ENCODE measurements around the gene LMCD1.

LMCD1 gene

GRCh38 chr3:8509961-8510360, 8.3 kb downstream of the LMCD1 start:
- no peak for DNase-seq

DNA sequence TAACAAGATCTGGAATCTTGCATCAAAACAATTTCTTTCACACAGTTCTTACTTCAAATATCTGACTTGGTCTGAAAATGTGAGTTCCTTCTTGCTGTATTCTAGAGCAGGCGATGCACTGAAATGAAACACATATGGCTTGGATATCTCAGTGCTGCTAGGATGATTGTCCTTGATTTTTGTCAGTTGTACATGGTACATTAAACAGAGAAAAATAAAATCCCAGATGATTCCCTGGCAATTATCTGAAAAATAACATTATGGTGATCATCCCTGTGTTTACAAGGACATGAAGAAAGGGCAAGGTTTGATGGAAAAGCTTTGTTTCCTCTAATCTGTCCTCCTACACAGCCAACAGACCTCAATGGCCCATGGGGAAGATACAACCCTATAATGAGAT, 10.6 kb downstream of the LMCD1 start:
- DNase-seq = no peak

DNA sequence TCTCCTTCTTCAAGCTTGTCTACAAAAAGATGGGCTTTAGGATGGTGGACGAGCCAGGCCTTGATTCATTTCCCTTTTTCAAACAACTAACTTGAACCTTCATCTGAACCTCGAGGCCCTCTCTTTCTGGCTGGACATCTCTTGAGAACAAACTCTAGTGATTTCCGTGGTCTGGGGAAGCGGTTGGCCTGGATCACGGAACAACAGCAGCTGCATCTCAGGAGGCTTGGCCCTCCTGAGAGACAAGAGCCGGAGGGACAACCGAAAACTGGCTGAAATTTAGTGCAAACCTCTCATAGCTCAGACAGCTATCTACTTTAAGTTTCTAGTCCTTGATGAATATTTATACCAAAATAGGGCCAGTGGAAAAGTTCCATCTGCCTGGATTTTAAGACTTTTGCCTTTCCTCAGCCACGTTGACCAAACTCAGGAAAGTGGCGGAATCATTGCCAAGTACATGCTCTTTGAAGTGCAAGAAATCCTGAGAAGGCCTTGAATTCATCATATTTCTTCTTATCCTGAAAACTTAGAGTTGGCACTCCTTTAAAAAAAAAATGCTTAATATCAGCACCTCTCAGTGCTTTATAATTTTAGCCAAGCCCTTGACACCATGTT, 14.5 kb downstream of the LMCD1 start:
- no peak for DNase-seq

GRCh38 chr3:8516783-8517182, 15.2 kb downstream of the LMCD1 start:
- no peak for DNase-seq

- no peak for DNase-seq
Observed at GRCh38 chr3:8517487-8517886, 15.9 kb downstream of the LMCD1 start.

DNA sequence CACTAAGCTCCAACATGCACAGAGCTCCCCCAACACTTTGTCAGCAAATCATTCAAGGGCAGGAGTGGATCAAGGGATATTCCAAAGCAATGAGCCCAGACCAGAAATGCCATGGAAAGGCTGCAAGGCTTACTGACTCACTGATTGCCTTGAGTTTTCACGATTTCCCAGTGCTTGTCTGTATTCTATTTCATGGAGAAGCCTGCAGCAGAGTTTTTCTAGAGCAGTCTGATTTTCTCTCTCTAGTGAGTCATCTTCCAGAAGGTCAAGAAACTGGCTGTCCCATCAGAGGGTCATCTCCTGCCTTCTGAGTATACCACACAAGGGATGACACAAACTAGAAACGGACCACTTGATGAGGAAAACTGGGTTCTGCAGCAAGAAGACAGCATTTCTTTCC, 16.5 kb downstream of the LMCD1 start:
- DNase-seq = no peak

DNA sequence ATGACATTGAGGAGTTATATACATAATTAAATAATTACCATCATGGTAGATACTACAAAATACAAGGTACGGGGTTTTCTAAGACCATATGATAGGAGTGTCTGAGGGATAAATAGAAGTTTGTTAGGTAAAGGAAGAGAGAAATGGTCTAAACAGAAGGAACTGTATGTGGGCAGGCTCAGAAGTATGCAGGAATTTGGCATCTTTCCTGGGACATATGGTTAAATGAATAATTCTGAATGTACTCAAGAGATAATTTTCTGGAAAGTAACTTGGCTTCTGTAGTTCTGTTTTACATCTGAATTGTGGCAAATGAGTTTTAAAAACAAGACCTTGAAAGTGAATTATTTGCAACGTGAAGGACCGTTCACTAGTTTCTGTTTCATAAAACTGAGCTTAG, 17.5 kb downstream of the LMCD1 start:
- no peak for DNase-seq

DNA sequence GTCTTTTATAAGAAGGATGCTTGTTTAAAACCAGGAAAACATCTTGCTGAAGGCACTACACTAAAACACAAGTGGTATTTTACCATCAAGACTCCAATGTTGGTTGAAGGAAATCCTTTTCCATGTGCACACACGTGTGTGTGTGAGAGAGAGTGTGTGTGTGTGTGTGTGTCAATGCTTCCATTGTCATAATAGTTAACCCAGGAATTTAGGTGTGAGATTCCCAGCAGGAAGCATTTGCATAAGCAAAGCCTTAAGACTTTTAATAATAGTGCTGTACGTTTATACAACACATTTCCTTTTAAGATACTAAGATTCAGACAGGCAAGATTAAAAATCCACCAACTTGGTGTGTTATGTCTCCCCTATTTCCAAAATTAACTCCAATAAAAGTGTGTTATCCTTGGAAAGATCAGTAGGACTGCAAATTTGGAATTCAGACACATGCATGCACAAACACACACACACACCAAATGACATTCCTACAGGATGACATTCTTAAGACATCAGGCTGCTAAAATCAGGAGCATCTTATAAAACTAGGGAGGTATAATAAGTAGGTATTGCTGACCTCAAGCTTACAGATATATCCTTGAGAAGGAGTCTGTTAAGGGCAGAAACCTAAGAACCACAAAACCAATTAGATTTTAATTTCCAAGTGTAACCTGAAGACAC, 18.3 kb downstream of the LMCD1 start:
- DNase-seq = no peak

- no peak for DNase-seq
Observed at GRCh38 chr3:8520816-8521403, 19.3 kb downstream of the LMCD1 start.

DNA sequence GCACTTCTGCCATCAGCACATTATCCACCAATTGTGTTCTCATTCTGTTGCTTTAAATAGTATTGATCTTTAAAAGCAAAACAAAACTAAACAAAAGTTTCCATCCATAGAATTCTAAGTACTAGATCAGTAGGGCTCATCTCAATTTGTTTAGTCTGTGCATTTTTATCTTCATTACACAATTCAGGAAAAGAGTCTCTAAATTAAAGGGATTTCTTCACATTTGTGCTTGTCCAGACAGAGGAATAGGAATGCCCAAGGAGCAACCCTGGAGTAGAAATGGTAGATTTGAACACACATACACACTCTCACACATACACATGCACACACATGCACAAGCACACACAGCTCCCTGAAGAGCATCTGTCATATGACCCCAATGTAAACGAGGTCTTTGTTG, 21.4 kb downstream of the LMCD1 start:
- no peak for DNase-seq

DNA sequence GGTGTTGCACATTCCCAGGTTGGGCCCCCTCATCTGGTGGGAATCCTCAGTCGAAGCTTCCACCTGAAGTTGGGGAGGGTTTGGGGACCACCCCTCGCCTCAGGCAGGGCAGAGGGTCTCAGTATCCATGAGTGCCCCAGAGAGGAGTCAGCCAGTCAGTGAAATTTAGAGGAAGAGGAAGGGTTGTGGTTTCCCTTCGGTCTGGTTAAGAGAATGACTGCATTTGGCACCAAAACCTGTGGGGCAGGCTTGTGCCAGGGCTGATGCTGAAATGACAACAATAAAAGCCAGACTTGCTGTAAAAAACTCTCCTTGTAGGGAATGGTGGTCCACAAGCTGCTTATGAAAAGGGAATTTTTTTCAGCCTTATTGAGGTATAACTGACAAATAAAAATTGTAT, 22.6 kb downstream of the LMCD1 start:
- no peak for DNase-seq

- DNase-seq = no peak
Observed at GRCh38 chr3:8524656-8525399, 23.2 kb downstream of the LMCD1 start.

- DNase-seq = no peak
Observed at GRCh38 chr3:8525893-8526292, 24.3 kb downstream of the LMCD1 start.

GRCh38 chr3:8529181-8529637, 27.6 kb downstream of the LMCD1 start:
- no peak for DNase-seq

DNA sequence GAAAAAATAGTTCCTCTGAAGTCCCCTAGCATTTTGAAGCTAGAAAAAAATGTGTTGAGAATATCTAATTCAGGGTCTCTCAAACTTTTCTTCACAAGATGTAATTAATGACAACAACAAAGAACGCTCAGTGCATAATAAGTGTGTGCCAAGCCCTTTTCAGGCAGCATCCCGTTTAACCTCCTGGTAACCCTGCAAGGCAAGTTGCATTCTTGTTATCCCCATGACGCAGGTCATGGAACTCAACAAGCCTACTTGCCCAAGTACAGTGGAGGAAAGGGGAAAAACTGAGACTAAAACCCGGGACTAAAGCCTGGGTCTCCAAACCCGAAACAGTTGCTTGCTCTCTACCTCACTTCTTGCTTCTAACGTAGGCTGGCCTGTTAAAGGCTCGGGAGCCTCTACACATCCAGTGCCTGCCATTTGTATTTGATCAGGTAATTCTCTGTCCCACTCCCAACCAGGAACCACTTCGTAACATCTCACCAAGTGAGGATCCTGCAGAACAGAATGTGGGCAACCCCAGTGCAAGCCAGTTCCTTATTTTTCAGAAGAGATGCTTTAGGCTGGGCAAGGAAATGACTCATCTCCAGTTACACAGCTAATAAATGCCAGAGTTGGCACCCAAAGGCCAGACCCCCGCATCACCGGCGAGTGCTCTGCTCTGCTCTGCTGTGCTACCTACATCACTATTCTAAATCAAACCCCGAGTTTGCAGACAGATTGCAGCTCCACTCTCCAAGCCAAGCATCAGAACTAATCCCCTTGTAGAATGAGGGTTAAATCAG, 28.3 kb downstream of the LMCD1 start:
- DNase-seq = peak; percentile 50

DNA sequence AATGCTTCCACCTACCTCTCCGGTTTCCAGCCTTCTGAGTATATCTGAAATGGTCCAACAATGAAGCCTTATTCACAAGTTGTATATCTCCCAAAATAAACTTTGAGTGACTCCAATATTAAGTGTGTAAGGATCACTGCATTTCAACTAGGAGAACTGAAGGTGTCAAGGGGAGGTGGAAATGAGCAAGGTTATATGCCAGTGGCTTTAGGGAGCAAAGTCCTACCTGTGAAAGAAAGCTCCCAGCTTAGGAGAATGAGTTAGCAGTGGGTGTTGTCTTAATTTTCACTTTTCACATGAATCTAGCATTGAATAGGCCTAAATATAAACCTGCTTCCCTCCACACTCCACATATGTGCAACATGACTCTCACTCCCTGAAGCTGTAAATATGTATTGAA, 29.0 kb downstream of the LMCD1 start:
- DNase-seq = no peak

- DNase-seq = no peak
Observed at GRCh38 chr3:8532251-8532871, 30.7 kb downstream of the LMCD1 start.

GRCh38 chr3:8536096-8537056, 34.8 kb downstream of the LMCD1 start:
- no peak for DNase-seq

DNA sequence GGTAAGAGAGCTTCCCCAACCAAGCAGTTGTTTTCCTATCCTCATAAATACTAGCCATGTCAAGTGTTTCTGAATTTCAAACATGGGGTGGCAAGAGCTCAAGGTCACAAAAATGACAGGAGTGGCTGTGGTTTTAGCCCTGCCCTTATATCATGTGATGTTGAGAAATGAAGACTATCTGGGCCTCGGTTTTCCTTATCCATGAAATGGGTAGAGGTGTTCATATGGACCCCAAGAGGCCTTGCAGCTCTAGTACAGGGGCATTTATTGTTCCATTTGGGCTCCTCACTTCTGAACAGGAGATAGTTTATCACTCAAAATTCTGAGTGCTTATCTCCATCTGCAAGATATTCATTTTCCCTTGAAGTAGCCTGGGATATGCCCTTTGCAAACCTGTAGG, 35.8 kb downstream of the LMCD1 start:
- no peak for DNase-seq

DNA sequence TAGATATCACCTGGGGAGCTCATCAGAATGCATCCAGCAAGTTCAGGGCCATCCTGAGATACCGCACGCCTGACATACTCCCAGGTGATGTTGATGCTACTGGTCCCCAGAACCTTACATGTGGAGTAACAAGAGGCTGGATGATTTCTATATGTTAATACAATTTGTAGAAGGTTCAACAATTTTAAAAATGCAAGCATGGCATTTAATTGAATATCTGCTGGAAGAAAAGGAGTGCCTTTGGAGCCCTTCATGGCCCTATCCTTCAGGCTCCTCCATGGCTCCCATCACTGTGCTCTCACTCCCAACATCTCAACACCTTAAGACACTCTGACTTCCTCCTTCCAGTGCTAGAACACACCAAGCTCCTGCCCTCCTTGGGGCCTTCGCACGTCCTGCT, 36.6 kb downstream of the LMCD1 start:
- DNase-seq = no peak

- no peak for DNase-seq
Observed at GRCh38 chr3:8538913-8539312, 37.3 kb downstream of the LMCD1 start.

All from suppressor macrophage treated with lipopolysaccharide for 4 hours (primary cell).